Mesendoderm (in vitro differentiated cells): ENCODE data around the gene EPB41L5.
"Not testable (repeated sequence)": the region's sequence is repeated elsewhere in the genome, so short reads cannot be mapped to it uniquely, and the experiment has no call there.

Experiments used
- DNase-seq: peaks from one replicate; pipeline ENCODE4 v3.0.0; 2013
- H2AK5ac ChIP-seq: 2 replicates; pipeline ENCODE4 v1.6.1; 2013; ENCODE audit warnings: low read length, inconsistent platforms
- H2BK120ac ChIP-seq: 2 replicates; pipeline ENCODE4 v1.6.1; 2013; ENCODE audit warnings: low read depth, mild to moderate bottlenecking, low read length, moderate library complexity, mixed read lengths
- H2BK15ac ChIP-seq: replicated peaks from 2 replicates; pipeline ENCODE4 v1.6.1; 2013; ENCODE audit warnings: low read depth, mild to moderate bottlenecking, moderate library complexity
- H2BK5ac ChIP-seq: 2 replicates; pipeline ENCODE4 v1.6.1; 2013; ENCODE audit warnings: low read length, inconsistent platforms
- H3K18ac ChIP-seq: 2 replicates; pipeline ENCODE4 v1.6.1; 2013; ENCODE audit warnings: mild to moderate bottlenecking, low read length, mixed read lengths
- H3K23ac ChIP-seq: one replicate; pipeline ENCODE4 v1.6.1; 2013; ENCODE audit warnings: low read length
- H3K27ac ChIP-seq: 2 replicates; pipeline ENCODE4 v1.5.1; 2013; ENCODE audit warnings: low read depth, mild to moderate bottlenecking, inconsistent platforms, low read length, moderate library complexity
- H3K27me3 ChIP-seq: 2 replicates; pipeline ENCODE4 v1.6.1; 2013; ENCODE audit warnings: low read length, control low read depth, mild to moderate bottlenecking, inconsistent platforms; ENCODE audit not compliant: insufficient read depth, poor library complexity
- H3K36me3 ChIP-seq: 2 replicates; pipeline ENCODE4 v1.6.1; 2013; ENCODE audit warnings: low read length, inconsistent platforms; ENCODE audit not compliant: control insufficient read depth, insufficient read depth
- H3K4ac ChIP-seq: one replicate; pipeline ENCODE4 v1.6.1; 2013; ENCODE audit warnings: low read depth, mild to moderate bottlenecking, low read length, moderate library complexity
- H3K4me1 ChIP-seq: 2 replicates; pipeline ENCODE4 v1.6.1; 2013; ENCODE audit warnings: low read depth, low read length, inconsistent platforms; ENCODE audit not compliant: control insufficient read depth
- H3K4me2 ChIP-seq: 2 replicates; pipeline ENCODE4 v1.6.1; 2013; ENCODE audit warnings: low read length
- H3K4me3 ChIP-seq: 2 replicates; pipeline ENCODE4 v1.5.1; 2013; ENCODE audit warnings: mild to moderate bottlenecking, low read length
- H3K56ac ChIP-seq: one replicate; pipeline ENCODE4 v1.6.1; 2013; ENCODE audit warnings: low read length
- H3K79me1 ChIP-seq: 2 replicates; pipeline ENCODE4 v1.6.1; 2013; ENCODE audit warnings: low read length, inconsistent platforms
- H3K79me2 ChIP-seq: 2 replicates; pipeline ENCODE4 v1.6.1; 2013; ENCODE audit warnings: mild to moderate bottlenecking, low read length; ENCODE audit not compliant: control insufficient read depth, insufficient read depth
- H3K9ac ChIP-seq: 2 replicates; pipeline ENCODE4 v1.6.1; 2013; ENCODE audit warnings: low read length, inconsistent platforms
- H4K5ac ChIP-seq: one replicate; pipeline ENCODE4 v1.6.1; 2013; ENCODE audit warnings: low read length
- H4K8ac ChIP-seq: one replicate; pipeline ENCODE4 v1.6.1; 2013; ENCODE audit warnings: low read depth, mild to moderate bottlenecking, control low read depth, low read length, moderate library complexity
- WGBS: extraction: QIAGEN DNeasy Blood & Tissue Kit; methylation state at CpG from one replicate; pipeline ENCODE4 v1.1.7; 2013; ENCODE audit warnings: low lambda C conversion rate, missing lambda C conversion rate; ENCODE audit not compliant: insufficient coverage; ENCODE audit errors: extremely low coverage; 5-methylcytosine and 5-hydroxymethylcytosine counted together

EPB41L5 gene

GRCh38 chr2:119996896-119997891 lies 15.7 kb upstream of the EPB41L5 start:
- not testable (repeated sequence) for H3K79me2 ChIP-seq, H4K8ac ChIP-seq, H3K4me1 ChIP-seq, H3K18ac ChIP-seq, H2AK5ac ChIP-seq, H3K27ac ChIP-seq, H2BK15ac ChIP-seq, H3K4ac ChIP-seq, H3K4me2 ChIP-seq, H4K5ac ChIP-seq, H3K23ac ChIP-seq, H3K9ac ChIP-seq, H3K56ac ChIP-seq, H2BK5ac ChIP-seq, H2BK120ac ChIP-seq, H3K4me3 ChIP-seq, H3K27me3 ChIP-seq, H3K79me1 ChIP-seq, DNase-seq, H3K36me3 ChIP-seq
- WGBS: no CpG with 5 or more reads among the region's 55 CpGs

GRCh38 chr2:120001471-120001870 lies 11.4 kb upstream of the EPB41L5 start:
- Histone ChIP-seq H3K4me3 (no peak overlapping the region), H3K79me1 (no peaks in the 10 kb centered on the region), H2BK120ac (no peak overlapping the region), H3K27me3 (no peaks in the 10 kb centered on the region), H3K79me2 (no peaks in the 10 kb centered on the region), H4K8ac (no peak overlapping the region), H3K18ac (no peak overlapping the region), H2AK5ac (no peak overlapping the region), H3K4ac (no peak overlapping the region), H2BK15ac (no peak overlapping the region), H4K5ac (no peak overlapping the region), H3K9ac (no peak overlapping the region), H3K23ac (no peak overlapping the region), H2BK5ac (no peak overlapping the region), H3K27ac (no peak overlapping the region), H3K4me2 (no peak overlapping the region), H3K56ac (no peak overlapping the region), H3K4me1 (no peaks in the 10 kb centered on the region), H3K36me3 (no peaks in the 10 kb centered on the region)
- DNase-seq: no peak
- no CpG with 5 or more reads among the region's 1 CpG for WGBS

GRCh38 chr2:120004254-120004653 lies 8.6 kb upstream of the EPB41L5 start:
- Histone ChIP-seq H4K8ac (no peak overlapping the region), H4K5ac (no peak overlapping the region), H3K9ac (no peak overlapping the region), H2AK5ac (no peak overlapping the region), H3K36me3 (no peaks in the 10 kb centered on the region), H3K56ac (no peak overlapping the region), H3K4me1 (no peaks in the 10 kb centered on the region), H2BK15ac (no peak overlapping the region), H2BK120ac (no peak overlapping the region), H3K27ac (no peak overlapping the region), H3K4me3 (no peak overlapping the region), H3K4me2 (no peak overlapping the region), H3K27me3 (no peaks in the 10 kb centered on the region), H3K23ac (no peak overlapping the region), H2BK5ac (no peak overlapping the region), H3K18ac (no peak overlapping the region), H3K4ac (no peak overlapping the region), H3K79me1 (no peaks in the 10 kb centered on the region), H3K79me2 (no peaks in the 10 kb centered on the region)
- DNase-seq: no peak

- no peak overlapping the region for H3K4me3 ChIP-seq
- no peak overlapping the region for H4K8ac ChIP-seq
- WGBS: no CpG with 5 or more reads among the region's 11 CpGs
- no peaks in the 10 kb centered on the region for H3K36me3 ChIP-seq
- no peak for DNase-seq
- H3K27me3 ChIP-seq: no peaks in the 10 kb centered on the region
- H3K9ac ChIP-seq: no peak overlapping the region
- no peaks in the 10 kb centered on the region for H3K4me1 ChIP-seq
- no peak overlapping the region for H2BK15ac ChIP-seq
- H3K56ac ChIP-seq: no peak overlapping the region
- no peak overlapping the region for H2BK5ac ChIP-seq
- H3K4me2 ChIP-seq: no peak overlapping the region
- H2BK120ac ChIP-seq: no peak overlapping the region
- no peaks in the 10 kb centered on the region for H3K79me2 ChIP-seq
- no peaks in the 10 kb centered on the region for H3K79me1 ChIP-seq
- no peak overlapping the region for H3K23ac ChIP-seq
- H3K4ac ChIP-seq: no peak overlapping the region
- H3K18ac ChIP-seq: no peak overlapping the region
- H3K27ac ChIP-seq: no peak overlapping the region
- no peak overlapping the region for H4K5ac ChIP-seq
- H2AK5ac ChIP-seq: no peak overlapping the region
These were observed 6.9 kb upstream of the EPB41L5 start for GRCh38 chr2:120005834-120006521.

GRCh38 chr2:120007851-120008250 lies 5.0 kb upstream of the EPB41L5 start:
- Histone ChIP-seq H3K79me1 (no peaks in the 10 kb centered on the region), H3K36me3 (no peaks in the 10 kb centered on the region), H4K8ac (no peak overlapping the region), H2AK5ac (no peak overlapping the region), H3K4ac (no peak overlapping the region), H3K18ac (no peak overlapping the region), H3K9ac (no peak overlapping the region), H4K5ac (no peak overlapping the region), H3K4me2 (no peak overlapping the region), H2BK120ac (no peak overlapping the region), H3K23ac (no peak overlapping the region), H3K56ac (no peak overlapping the region), H3K27me3 (no peaks in the 10 kb centered on the region), H3K79me2 (no peaks in the 10 kb centered on the region), H3K4me3 (no peak overlapping the region), H3K4me1 (no peaks in the 10 kb centered on the region), H2BK5ac (no peak overlapping the region), H3K27ac (no peak overlapping the region), H2BK15ac (no peak overlapping the region)
- no peak for DNase-seq
- WGBS: no CpG with 5 or more reads among the region's 4 CpGs
